Measurements from ENCODE around the gene RFC3.
"Not testable (repeated sequence)": the region's sequence is repeated elsewhere in the genome, so short reads cannot be mapped to it uniquely, and the experiment has no call there.

Gene RFC3, protein sequence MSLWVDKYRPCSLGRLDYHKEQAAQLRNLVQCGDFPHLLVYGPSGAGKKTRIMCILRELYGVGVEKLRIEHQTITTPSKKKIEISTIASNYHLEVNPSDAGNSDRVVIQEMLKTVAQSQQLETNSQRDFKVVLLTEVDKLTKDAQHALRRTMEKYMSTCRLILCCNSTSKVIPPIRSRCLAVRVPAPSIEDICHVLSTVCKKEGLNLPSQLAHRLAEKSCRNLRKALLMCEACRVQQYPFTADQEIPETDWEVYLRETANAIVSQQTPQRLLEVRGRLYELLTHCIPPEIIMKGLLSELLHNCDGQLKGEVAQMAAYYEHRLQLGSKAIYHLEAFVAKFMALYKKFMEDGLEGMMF

GRCh38 chr13:33817901-33818706 lies at the start of gene RFC3:
TSS of gene RFC3 (plus strand) at chr13:33818149. CDS start at chr13:33818179, 30 bp downstream.
- peak; percentile 86 for DNase-seq

GRCh38 chr13:33771296-33771695 lies 46.7 kb upstream of the RFC3 start:
- no peak for DNase-seq

DNA sequence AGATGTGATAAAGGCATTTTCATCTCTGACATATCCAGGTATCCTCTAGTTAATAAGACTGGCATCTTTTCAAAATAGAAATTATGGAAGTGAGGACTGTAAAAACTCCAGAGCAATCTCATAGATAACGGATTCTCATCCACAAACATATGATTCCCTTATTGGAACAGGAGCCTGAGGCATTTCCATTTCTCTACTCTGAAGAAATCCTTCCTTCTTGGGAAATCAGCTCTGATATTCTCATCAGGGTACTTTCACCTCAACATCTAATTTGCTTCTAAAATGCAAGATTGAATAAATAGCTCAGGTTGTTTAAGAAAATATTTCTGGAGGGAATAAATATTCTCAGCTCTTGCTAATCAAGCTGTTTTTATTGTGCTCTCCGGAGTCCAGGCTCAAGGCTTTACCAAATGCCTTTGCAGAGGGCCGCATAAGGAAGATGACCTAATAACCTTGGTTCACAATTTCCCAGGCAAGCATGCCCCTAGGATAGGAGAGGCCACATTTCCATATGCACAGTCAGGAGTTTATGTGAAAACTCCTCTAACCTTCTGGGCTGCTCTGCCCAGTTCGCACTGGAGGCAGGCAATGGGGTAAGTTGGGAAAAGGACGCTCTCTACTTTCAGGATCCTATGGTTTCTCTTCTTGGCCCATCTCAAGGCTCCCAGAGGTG lies 44.0 kb upstream of the RFC3 start:
- DNase-seq = no peak

GRCh38 chr13:33775339-33776108 lies 42.4 kb upstream of the RFC3 start:
- no peak for DNase-seq

- DNase-seq = no peak
Observed at GRCh38 chr13:33776239-33776881, 41.6 kb upstream of the RFC3 start.

GRCh38 chr13:33782631-33783030 lies 35.3 kb upstream of the RFC3 start:
- DNase-seq = no peak

DNA sequence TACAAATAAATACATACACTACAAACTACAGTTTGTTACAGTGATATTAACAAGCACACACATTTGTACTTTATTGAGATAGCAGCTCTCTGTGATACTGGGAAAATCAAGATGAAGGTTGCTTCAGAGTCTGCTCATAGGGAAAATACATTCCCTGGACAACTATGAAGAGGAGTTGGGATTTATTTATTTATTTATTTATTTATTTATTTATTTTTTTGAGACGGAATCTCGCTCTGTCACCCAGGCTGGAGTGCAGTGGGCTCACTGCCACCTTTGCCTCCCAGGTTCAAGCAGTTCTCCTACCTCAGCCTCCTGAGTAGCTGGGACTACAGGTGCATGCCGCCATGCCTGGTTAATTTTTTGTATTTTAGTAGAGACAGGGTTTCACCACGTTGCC lies 34.7 kb upstream of the RFC3 start:
- DNase-seq = not testable (repeated sequence)

- DNase-seq = no peak
Observed at GRCh38 chr13:33784738-33785137, 33.2 kb upstream of the RFC3 start.

- DNase-seq = no peak
Observed at GRCh38 chr13:33785384-33785783, 32.6 kb upstream of the RFC3 start.

GRCh38 chr13:33787051-33787591 lies 30.8 kb upstream of the RFC3 start:
- no peak for DNase-seq

DNA sequence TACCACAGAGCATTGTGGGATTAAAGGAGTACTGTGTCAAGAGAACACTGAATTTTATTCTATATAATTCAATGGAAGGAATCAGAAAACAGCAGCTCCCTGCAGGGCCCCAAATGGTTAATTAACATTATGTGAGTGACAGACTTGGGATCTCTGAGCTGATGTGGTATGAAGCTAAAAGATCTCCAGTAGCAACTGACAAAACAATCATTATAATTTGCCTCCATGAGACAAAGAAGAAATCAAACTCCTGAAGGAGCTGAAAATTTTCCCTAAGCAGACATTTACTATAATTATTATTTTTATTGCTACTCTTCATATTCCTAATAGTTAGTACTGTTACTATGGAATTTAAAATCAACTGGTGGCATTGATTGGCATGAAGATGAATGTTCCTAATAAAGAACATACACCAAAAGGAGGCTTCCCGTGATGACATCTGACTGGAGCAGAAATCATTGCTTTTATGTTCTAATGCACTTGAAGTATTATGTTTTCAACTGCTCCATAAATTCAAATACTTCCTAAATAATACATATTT lies 28.8 kb upstream of the RFC3 start:
- no peak for DNase-seq

- DNase-seq = no peak
Observed at GRCh38 chr13:33789739-33790138, 28.2 kb upstream of the RFC3 start.

DNA sequence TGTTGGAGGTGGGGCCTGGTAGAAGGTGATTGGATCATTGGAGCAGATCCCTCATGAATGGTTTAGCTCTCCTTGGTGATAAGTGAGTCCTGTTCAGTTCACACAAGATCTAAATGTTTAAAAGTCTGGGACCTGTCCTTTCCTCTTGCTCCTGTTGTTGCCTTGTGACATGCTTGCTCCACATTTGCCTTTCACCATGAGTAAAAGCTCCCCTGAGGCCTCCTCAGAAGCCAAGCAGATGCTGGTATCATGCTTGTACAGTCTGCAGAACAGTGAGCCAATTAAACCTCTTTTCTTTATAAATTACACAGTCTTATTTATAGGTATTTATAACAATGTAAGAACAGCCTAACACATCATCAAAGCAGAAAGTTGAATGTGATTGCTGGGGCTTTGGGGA lies 24.2 kb upstream of the RFC3 start:
- no peak for DNase-seq

DNA sequence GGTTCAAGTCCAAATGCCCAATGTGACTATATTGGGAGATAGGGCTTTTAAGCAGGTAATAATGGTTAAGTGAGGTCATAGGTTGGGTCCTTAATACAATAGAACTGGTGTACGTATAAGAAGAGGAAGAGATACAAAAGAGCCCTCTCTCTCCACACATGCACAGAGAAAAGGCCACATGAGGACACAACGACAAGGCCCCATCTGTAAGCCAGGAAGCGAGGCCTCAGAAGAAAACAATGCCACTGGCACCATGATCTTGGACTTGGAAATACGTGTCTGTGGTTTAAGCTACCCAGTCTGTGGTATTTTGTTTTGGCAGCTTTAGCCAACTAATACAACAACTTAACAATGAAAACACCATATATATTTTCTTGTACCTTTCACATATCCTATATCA lies 23.4 kb upstream of the RFC3 start:
- DNase-seq = no peak

DNA sequence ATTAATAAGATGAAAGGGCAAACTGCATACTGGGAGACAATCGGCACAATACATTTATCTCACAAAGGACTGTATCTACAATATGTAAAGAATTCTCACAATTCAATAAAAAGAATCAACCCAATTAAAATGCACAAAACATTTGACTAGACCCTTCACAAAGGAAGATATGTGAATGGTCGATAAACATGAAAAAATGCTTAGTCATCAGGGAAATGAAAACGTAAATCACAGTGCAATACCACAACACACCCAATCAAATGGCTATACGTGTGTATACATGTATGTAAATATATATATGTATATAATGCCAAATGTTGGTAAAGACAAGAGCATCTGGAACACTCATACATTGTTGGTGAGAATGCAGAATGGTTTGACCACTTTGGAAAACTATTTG lies 21.9 kb upstream of the RFC3 start:
- DNase-seq = no peak

DNA sequence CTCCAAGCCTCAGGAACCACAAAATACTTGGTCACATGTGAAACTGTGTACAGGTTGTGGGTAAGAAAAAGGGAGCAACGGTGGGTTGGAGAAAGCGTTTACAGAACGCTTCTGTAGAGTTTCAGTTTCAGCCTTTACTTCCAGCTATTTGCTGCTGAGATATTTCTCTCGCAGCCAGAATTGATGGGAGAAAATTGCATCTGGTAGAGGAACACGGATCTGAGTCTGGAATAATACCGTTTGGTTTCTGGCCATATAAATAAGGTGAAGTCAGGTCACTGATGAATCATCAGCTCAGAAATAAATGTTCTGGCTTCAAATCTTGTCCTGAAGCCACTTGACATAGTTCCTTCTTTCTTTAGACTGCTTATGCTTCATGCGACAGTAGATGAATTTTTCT lies 20.3 kb upstream of the RFC3 start:
- no peak for DNase-seq

- no peak for DNase-seq
Observed at GRCh38 chr13:33798023-33798422, 19.9 kb upstream of the RFC3 start.

GRCh38 chr13:33799950-33800592 lies 17.9 kb upstream of the RFC3 start:
- no peak for DNase-seq

DNA sequence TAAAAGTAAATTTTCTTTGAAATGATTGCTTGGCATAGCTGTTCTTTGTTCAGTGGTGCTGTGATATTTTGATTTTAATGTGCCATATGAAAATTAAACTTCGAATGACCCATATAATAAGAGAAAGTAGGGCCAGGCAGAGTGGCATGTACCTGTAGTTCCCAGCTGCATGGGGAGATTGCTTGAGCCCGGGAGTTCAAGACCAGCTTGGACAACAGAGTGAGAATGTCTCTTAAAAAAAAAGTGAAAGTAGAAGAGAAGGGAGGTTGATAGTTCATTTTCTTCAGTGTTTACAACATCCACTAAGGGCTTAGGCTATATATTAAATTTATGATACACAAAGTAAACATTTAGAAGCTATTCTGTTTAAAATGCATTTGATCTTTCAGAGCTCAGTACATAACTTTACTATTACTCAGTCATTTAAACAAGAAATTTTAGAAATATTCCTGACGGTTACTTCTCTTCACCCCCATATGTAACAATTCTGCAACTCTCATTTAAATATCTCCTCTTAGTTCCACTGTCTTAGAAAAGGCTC lies 17.2 kb upstream of the RFC3 start:
- no peak for DNase-seq

DNA sequence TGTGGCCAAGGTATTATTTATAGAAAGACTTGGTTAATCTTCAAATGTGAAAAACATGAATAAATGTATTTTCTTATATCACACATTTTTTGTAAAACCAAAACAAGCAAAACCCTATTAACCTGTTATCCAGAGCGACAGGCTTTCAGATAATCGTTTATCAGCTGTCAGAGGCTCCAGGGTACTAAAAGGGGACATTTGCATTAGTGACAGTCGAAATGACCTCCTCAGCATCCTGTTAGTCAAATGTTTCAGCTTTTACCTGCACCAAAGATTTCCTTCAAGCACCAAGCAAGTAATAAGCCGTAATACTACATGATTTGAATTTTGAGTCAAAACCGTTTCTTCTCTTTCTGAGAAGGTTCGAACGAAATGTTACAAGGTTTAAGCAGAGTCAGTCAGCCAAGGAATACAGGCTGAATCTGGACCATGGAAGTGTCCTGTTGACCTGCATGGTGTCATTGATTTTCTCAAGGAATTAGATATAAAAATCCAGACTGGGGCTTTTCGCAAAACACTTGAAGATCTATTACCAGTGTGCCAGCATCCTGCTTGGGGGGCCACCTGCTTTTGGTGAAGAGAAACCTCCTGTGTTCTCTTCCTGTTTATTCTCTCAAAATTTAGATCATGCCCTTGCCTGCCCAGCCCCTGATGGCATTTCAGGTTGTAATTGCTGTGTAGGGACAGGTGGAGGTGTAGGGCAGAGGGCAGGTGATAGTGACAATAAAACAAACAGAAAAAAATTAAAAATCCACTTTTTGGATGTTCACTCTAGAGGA lies 11.3 kb upstream of the RFC3 start:
- no peak for DNase-seq

Measured in activated gamma-delta T cell treated with Interleukin-2 at 50 U/mL for 16 hours (primary cell).